Stimulated activated CD4-positive, alpha-beta T cell treated with anti-CD3 and anti-CD28 coated beads, Interleukin-2, amount 100 ng/mL, for 24 hours (primary cell): ENCODE results near the gene WDR20.
"Not testable (repeated sequence)": the region's sequence is repeated elsewhere in the genome, so short reads cannot be mapped to it uniquely, and the experiment has no call there.

ENCODE experiments used
- DNase-seq, 2 donors: peaks; one replicate each; pipeline ENCODE4 v3.0.0-alpha.2; 2020

The WDR20 gene

DNA sequence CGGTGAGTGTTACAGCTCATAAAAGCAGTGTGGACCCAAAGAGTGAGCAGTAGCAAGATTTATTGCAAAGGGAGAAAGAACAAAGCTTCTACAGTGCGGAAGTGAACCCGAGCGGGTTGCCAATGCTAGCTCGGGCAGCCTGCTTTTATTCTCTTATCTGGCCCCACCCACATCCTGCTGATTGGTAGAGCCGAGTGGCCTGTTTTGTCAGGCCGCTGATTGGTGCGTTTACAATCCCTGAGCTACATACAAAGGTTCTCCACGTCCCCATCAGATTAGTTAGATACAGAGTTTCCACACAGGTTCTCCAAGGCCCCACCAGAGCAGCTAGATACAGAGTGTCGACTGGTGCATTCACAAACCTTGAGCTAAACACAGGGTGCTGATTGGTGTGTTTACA lies 5.0 kb upstream of the WDR20 start:
- not testable (repeated sequence) for DNase-seq

DNA sequence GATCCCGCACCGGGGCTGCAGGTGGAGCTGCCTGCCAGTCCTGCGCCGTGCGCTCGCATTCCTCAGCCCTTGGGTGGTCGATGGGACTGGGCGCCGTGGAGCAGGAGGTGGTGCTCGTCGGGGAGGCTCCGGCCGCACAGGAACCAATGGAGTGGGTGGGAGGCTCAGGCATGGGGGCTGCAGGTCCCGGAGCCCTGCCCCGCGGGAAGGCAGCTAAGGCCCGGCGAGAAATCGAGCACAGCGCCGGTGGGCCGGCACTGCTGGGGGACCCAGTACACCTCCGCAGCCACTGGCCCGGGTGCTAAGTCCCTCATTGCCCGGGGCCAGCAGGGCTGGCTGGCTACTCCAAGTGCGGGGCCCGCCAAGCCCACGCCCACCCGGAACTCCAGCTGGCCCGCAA lies 4.2 kb upstream of the WDR20 start:
- not testable (repeated sequence) for DNase-seq

DNA sequence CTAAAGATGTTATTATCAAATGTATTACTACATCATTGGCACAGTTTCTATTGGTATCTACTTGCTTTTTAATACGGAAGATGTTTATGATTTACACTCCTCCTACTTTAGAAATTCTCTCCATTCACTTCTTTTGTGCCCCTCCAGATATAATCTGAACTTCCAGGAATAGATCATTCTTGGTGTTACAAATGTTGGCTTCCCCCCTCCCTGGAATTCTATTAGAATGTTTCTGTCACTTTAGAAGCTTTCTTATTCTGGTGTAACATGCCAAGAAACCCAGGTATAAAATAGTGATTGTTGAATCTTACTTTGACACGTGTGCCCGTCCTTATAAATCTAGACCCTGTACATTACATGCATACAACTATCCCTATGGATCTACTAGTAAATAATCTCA lies 1.2 kb upstream of the WDR20 start:
- DNase-seq: no peak

DNA sequence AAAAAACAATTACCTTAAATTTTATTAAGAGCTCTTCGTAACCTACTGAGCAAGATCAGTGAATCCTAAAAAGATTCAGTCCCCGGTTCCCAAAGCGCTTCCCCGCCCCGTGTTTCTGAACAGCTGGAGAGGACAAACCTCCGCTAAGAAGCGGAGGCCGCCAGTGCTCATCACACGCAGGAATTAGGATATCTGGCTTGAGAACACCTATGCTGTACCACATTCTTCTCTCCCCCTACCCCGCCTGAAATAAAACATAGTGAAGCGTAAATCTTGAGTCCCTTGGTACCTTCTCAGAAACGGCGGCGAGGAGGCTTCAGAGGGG lies 774 bp upstream of the WDR20 start:
- DNase-seq: no peak

DNA sequence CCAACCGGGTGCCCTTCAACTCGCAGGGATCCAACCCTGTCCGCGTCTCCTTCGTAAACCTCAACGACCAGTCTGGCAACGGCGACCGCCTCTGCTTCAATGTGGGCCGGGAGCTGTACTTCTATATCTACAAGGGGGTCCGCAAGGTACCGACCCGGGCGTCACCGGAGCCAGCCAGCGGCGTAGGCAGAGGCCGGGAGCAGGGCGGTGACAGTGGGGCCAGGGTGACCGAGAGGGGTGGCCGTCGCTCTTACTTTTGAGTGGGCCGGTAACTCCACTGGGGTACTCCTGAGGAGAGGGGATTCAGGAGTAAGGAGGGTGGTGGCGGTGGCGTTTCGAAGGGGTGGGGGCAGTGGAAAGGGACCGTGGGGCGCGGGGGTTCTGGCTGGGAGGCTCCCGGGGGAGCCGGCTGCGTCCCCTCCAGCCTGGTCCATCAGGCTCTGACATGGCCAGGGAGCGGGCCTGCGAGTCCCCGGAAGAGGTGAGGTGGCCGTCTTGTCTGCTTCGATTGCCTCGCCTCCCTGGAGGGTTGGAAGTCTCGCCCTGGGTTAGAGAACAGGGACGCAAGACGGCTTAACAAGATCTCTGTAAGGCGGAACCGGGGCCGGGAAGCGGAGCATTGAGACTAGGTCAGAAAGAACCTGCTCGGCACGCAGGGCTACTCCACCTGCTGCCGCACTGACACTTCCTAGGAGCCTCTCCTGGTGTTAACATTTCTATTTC lies 491 bp downstream of the WDR20 start:
- DNase-seq: peak; percentile 46 to 47

DNA sequence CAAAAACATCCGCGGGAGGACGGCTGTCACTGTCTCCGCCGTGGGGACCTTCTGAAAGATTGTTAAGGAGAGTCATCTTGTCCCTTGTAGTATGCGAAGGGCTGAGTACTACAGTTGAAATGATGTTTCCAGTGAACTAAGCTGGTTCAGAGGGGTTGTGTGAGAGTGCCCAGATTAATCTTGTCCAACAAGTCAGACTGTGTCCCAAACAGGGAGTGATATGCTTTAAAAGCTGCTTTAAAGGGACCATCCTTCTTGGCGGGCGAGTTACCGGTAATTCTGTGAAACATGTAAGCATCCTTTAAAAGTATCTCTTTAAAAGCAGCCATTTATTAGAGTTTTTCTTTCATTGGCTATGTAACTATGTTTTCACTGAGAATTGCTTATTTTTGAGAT lies 1.1 kb downstream of the WDR20 start:
- DNase-seq: no peak

DNA sequence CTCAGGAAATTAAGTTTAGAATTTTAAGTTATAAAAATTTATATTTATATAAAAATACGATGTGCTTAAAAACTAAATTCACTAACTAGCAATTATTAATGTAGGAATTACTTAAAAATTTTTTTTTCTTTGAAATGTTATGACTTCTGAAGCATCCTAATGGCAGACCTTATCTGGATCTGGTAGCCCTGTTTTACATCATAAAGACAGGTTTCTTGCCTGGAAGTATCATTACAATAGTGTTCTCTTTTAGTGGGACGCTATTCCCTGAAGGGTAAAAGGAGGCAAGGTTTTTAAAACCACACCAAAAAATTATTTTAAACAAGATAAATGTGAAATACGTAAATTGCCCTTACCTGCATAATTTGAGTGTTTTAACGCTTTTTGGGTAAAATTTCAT lies 2.1 kb downstream of the WDR20 start:
- no peak for DNase-seq

DNA sequence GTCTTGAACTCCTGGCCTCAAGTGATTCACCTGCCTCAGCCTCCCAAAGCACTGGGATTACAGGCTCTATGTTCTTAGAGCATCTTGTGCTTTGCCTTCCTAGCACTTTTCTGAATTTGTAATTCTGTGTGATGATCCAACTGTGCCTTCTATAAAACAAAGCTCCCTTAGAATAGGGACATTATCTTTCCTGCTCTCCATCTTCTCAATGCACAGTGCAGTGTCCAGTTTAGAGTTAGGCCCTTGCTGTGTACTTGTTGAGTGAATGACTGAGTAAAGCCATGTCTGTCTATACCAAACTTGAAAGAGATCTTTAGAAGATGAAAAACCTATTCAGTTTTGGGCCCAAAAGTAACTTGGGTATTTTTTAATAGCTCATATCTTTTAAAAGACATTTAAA lies 5.2 kb downstream of the WDR20 start:
- no peak for DNase-seq

DNA sequence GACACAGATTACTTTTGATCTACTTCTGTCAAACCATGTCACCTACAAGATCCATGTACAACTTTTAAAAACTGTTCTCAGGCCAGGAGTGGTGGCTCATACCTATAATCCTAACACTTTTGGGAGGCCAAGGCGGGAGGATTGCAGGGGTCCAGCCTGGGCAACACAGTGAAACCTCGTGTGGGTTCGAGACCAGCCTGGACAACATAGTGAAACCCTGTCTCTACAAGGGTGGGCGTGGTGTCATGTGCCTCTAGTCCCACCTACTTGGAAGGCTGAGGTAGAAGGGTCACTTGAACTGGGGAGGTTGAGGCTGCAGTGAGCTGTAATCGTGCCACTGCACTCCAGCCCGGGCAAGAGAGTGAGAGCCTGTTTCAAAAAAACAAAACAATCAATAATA lies 5.7 kb downstream of the WDR20 start:
- no peak for DNase-seq

DNA sequence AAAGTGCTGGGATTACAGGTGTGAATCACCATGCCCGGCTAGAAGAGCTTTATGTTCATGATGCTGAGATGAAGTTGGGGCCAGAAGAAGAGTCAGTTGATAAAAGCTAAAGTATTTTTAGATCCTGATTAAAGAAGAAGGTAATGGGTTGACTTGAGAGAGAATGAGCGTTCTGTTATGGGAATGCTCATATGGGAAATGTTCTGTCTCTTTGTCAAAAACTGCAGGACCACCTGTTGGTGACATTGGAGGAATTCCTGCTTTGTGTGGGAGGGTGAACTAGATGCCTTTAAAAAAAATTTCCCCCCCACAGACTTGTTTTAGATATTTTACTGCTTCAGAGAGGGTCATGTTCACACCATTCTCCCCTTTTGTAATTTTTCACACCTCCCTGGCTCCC lies 6.7 kb downstream of the WDR20 start:
- DNase-seq: no peak

DNA sequence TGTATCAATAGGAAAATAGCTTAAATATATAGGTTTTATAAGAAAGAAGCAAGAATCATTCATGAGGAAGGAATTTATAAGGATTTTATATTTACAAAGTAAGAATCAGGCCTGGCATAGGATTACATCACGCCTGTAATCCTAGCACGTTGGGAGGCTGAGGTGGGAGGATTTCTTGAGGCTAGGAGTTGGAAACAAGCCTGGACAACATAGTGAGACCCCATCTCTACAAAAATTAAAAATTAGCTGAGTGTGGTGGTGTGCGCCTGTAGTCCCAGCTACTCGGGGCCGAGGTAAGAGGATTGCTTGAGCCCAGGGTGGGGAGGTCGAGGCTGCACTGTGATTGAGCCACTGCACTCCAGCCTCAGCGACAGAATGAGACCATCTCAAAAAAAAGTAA lies 10.4 kb downstream of the WDR20 start:
- no peak for DNase-seq

DNA sequence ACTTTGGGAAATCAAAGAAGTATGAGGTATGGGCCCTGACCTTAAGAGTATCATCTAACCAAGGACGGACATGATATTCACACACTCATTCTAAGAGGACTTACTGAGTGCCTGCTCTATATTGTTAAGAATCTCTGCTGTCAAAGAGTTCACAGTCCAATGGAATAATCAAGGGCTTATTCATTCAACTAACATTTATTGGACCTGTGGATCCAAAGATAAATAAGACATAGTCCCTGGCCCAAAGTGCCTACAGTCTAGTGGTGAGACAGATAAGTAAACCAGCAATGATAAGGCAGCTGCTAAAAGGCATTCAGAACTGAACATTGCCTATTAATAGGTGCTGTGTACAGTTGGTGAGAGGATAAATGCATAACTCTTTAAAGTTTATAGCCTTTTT lies 11.0 kb downstream of the WDR20 start:
- no peak for DNase-seq

DNA sequence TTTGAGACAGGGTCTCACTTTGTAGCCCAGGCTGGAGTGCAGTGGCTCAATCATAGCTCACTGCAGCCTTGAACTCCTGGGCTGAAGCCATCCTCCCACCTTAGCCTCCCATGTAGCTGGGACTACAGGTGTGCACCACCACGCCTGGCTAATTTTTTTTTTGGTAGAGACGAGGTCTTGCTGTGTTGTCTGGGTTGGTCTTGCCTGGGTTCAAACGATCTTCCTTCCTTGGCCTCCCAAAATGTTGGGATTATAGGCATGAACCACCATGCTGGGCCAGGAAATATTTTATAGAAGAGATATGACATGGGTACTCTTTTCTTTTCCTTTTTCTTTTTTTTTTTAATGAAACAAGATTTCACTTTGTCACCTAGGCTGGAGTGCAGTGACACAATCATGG lies 11.7 kb downstream of the WDR20 start:
- DNase-seq: not testable (repeated sequence)

DNA sequence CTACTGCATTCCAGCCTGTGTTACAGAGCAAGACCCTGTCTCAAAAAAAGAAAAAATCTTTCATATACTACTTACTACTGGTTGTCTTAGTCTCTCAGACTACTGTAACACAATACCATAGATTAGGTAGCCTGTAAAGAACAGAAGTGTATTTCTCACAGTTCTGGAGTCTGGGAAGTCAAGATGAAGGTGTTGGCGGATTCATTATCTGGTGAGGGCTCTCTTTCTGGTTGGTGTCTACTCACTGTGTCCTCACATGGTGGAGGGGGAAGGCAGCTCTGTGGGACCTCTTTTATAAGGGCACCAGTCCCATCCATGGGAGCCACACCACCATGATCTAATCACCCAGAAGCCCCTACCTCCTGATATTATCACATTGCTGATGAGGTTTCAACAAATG lies 14.4 kb downstream of the WDR20 start:
- no peak for DNase-seq

DNA sequence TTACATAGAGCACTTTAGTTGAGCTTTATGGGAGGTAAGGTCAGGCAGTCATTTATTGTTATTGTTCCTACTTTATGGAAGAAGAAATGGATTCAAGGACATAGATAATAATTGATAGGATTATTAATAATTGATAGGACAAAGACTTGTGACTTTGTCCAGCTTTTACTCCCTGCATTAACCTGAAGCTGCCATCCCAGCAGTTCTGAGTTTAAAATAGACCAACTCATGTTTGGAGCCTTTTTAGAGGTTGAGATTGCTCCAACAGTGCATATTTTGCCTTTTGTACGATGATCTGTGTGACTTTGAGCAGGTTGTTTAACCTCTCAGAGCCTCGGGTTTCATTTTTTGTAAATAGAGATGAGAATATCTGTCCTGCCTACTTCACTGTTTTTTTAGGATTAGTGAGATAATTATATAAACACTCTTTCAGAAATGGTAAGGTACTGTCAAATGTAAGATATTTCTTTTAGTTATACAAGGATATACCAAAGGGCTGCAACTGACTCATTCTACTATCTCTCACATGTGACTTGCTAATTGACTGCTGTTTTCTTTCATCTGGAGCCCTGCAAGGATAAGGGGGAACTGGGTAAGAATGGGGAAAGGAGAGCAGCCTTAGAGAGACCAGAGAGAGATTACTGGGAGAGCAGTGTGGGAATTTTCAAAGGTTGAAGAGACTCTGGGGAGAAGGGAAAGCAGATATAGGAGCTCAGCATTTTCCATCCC lies 15.3 kb downstream of the WDR20 start:
- DNase-seq: no peak

DNA sequence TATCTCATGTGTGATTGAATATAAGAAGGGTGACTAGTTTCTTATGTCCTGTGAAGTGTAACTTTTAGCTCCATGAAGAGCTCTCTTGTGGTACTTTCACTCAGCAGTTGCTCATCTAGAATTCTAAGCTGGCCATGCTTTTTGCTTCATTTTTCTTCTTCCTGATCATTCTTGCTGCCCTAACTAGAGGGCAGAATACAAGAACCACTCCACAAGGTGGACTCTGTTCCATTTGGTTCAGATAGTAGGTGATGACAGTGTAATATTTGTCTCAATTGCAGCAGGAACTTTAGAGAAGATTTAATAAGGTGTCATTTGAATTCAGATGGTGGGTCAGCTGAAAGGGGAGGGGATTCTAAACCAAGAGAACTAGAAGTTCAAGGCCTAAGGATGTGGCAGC lies 17.6 kb downstream of the WDR20 start:
- DNase-seq: no peak

DNA sequence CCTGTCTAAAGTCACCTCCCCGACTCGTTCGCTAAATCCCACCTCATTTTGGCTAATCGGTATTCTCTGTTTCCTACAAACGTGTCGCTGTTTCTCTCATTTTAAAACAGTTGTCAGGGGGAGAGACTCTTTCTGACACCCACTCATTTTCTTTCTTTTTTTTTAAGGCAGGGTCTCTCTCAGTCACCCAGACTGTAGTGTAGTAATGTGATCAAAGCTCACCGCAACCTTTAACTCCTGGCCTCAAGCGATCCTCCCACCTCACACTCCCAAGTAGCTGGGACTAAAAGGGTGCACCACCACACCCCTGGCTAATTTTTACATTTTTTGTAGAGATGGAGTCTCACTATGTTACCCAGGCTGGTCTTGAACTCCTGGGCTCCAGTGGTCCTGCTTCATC lies 19.1 kb downstream of the WDR20 start:
- no peak for DNase-seq

DNA sequence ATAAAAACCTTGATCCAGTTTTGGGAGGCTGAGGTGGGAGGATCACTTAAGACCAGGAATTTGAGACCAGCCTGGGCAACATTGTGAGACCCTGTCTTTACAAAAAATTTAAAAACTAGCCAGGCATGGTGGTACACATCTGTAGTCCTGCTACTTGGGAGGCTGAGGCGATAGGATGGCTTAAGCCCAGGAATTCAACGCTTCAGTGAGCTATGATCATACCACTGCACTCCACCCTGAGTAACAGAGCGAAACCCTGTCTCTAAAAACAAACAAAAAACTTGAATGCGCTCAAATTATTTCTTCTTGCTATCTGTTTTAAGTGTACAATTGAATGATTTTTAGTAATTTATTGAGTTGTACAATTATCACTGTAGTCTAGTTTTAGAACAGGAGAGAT lies 20.1 kb downstream of the WDR20 start:
- no peak for DNase-seq

DNA sequence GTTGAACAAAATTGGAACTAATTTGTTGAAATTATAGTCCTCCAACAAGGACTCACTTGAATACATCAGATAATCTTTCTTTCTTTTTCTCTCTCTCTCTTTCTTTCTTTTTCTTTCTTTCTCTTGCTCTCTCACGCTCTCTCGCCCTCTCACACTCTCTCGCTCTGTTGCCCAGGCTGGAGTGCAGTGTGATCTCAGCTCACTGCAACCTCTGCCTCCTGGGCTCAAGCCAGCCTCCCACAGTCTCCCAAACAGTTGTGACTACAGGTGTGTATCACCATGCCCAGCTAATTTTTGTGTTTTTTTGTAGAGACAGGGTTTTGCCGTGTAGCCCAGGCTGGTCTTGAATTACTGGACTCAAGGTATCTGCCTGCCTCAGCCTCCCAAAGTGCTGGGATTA lies 22.8 kb downstream of the WDR20 start:
- no peak for DNase-seq

DNA sequence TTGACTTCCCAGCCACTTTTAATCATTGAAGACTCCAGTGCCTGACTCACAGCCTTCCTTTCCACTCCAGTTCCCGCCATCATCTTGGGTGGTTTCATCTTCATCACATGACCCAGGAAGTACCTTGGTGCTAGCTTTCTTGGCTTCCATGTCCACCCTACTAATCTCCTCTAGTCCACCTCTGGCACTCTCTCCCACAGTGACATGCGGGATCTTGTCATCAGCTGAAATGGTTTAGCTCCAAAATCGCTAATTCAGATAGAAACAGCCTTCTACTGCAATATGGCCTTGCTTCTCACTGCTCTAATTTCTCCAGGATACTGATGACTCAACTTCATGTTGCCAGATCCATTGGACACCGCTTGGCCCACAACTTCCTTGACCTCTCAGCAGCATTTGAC lies 24.5 kb downstream of the WDR20 start:
- DNase-seq: no peak

DNA sequence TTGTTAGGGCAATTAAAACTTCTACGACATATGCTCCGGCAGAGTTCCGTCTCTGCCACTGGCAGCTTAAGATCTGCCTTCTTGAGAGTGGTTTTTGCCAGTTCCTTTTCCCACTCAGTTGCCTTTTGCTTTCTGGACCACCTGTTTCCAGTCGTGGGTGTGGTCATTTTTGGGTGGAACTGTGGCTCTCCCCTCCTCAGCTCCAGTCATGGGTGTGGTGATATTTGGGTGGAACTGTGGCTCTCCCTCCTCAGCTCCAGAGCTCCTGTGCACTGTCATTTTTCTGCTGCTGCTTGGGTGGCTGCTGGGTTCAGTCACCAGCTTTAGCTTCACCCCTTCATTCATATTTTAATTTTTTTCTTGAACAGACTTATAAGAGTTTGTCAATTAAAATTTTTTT lies 25.3 kb downstream of the WDR20 start:
- DNase-seq: no peak

DNA sequence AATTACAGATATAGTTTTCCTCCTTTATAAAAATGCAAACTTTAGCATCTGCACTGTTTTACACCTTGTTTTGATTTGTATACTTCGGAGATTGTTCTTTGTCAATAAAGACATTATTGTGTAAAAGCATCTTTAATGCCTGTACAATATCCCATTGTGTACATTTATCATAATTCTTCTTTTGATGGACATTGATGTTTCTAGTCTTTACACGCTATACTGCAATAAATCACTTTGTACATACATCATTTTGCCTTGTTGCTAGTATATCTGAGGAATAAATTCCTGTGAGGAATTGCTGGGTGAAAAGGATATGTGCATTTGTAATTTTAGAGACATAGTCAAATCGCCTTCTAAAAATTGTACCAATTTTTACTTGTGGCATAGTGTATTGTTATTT lies 30.4 kb downstream of the WDR20 start:
- DNase-seq: no peak

DNA sequence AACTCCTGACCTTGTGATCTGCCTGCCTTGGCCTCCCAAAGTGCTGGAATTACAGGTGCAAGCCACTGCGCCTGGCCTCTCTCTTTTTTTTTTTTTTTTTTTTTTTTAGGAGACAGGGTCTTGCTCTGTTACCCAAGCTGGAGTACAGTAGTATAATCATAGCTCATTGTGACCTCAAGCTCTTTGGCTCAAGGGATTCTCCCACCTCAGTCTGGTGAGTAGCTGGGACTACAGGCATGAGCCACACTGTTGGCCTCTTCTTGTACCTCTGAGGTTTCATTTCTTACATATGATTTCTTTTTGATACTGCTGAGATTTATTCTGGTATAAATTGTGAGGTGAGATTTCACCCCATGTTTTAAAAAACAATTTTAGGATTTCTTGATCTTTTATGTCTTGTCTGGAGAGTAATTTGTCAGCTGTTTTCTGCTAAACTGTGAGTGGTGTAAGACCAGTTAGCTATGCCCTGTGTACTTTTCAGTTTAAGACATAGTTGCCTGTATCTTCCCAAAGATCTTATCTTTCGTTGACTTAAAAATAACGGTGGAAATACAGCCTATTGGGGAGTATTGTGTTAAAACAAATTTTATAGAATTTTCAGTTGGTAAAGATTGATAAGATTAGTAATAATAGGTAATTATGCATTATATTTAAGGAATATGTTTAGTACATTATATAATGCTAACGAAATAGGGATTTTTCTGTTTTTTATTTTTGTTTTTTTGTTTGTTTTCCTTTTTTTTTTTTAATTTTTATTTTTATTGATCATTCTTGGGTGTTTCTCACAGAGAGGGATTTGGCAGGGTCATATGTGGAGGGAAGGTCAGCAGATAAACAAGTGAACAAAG lies 31.7 kb downstream of the WDR20 start:
- DNase-seq: no peak

DNA sequence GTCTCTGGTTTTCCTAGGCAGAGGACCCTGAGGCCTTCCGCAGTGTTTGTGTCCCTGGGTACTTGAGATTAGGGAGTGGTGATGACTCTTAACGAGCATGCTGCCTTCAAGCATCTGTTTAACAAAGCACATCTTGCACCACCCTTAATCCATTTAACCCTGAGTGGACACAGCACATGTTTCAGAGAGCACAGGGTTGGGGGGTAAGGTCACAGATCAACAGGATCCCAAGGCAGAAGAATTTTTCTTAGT lies 32.2 kb downstream of the WDR20 start:
- DNase-seq: not testable (repeated sequence)
